Measurements from ENCODE around the gene DGKI. TPM values are rescaled to one million over a fixed set of nuclear protein-coding genes. Genes with fewer than 3 reads are reported as not detected.
A peak's percentile ranks its signal among the peaks of the same experiment; 100 is the strongest.

Gene DGKI
- total RNA-seq, 4 donors from 2014 or later: 0.02 to 1.8 (median 0.07) TPM; not detected in 1

DNA sequence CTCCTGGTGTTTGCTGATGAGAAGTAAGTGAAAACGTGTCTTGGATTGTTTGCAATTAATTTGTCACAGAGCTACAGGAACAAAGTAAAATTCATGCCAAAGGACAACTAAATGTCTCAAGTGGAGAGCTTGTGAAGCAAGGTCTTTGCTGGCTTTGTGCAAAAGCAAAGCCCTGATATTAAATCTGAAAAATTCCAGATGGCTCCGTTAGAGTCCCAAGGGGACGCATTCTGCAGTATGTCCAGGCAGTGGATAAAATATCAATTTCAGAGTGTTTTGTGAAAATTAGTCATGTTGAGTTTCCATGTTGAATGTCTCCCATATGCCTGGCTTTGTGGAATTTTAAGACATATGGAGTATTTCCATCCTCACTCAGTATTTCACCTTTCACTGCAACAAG, 400.7 kb downstream of the DGKI start:
- no peak overlapping the region for H3K27ac ChIP-seq
- no peaks in the 10 kb centered on the region for H3K9me3 ChIP-seq
- no peaks in the 10 kb centered on the region for H3K4me1 ChIP-seq
- DNase-seq: peak in 1 of 2 donors; percentile 14
- TF ChIP-seq POLR2A (IDR thresholded peaks at IDR 0.05): no peak
- TF ChIP-seq, protein P1, sequence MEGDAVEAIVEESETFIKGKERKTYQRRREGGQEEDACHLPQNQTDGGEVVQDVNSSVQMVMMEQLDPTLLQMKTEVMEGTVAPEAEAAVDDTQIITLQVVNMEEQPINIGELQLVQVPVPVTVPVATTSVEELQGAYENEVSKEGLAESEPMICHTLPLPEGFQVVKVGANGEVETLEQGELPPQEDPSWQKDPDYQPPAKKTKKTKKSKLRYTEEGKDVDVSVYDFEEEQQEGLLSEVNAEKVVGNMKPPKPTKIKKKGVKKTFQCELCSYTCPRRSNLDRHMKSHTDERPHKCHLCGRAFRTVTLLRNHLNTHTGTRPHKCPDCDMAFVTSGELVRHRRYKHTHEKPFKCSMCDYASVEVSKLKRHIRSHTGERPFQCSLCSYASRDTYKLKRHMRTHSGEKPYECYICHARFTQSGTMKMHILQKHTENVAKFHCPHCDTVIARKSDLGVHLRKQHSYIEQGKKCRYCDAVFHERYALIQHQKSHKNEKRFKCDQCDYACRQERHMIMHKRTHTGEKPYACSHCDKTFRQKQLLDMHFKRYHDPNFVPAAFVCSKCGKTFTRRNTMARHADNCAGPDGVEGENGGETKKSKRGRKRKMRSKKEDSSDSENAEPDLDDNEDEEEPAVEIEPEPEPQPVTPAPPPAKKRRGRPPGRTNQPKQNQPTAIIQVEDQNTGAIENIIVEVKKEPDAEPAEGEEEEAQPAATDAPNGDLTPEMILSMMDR (IDR thresholded peaks at IDR 0.05 in 4 of 5, conservative IDR thresholded peaks at IDR 0.05 in 1 of 5): no peak
- no peaks in the 10 kb centered on the region for H3K27me3 ChIP-seq
- intact Hi-C loops (cut with DNase I; ENCODE audit: low total_unique reads): no loop called here
- H3K36me3 ChIP-seq: no peaks in the 10 kb centered on the region
- H3K4me3 ChIP-seq: no peak overlapping the region
- in situ Hi-C loops (cut with MboI; ENCODE audit: low sequenced_read_pairs in 4 of 4): no loop called here
- peak in 1 of 2 donors; percentile 52 for ATAC-seq

DNA sequence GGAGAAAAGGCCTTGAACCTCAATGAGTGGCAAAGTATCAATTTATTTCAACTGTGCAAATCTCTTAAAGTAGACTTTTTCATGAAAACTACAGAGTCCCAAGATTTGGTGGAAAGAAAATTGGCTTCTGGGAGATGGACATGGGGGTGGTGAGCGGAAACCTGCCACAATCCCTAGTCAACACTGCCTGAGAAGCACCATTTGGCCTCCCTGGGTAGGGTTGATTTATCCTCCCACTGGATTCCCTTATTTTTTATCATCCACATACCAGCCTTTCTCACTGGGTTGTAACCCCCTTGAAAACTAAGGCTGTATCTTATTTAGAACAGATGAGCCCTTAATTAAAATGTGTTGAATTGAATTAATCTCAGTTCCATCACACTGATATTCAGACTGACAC, 401.5 kb downstream of the DGKI start:
- no peaks in the 10 kb centered on the region for H3K4me1 ChIP-seq
- H3K27ac ChIP-seq: no peak overlapping the region
- H3K4me3 ChIP-seq: no peak overlapping the region
- DNase-seq: no peak
- no peaks in the 10 kb centered on the region for H3K9me3 ChIP-seq
- in situ Hi-C loops (cut with MboI; ENCODE audit: low sequenced_read_pairs in 4 of 4) (no loop called here), intact Hi-C loops (cut with DNase I; ENCODE audit: low total_unique reads) (no loop called here)
- H3K27me3 ChIP-seq: no peaks in the 10 kb centered on the region
- no peaks in the 10 kb centered on the region for H3K36me3 ChIP-seq
- no peak for ATAC-seq
- TF ChIP-seq, protein P1 (IDR thresholded peaks at IDR 0.05 in 4 of 5, conservative IDR thresholded peaks at IDR 0.05 in 1 of 5): no peak
- TF ChIP-seq POLR2A (IDR thresholded peaks at IDR 0.05): no peak

DNA sequence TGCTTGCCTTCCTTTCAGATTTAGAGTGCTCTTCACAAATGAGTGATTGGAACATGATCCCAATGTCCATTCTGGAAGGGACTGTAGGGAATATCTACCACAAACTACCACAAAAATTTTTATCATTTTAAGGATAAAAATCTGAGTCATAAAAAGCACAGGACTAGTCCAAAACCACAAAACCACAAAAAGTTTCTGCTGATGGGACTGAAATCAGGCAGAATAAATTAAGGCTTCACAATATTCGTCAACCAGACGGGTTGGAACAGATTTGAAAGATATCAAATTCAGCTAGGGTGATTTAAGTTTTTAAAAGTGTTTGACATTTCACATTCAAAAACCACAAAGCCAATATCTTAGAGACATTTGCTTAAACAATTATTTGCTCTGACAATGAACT, 403.2 kb downstream of the DGKI start:
- in situ Hi-C loops (cut with MboI; ENCODE audit: low sequenced_read_pairs in 4 of 4): no loop called here
- no peak for ATAC-seq
- H3K27me3 ChIP-seq: no peaks in the 10 kb centered on the region
- H3K27ac ChIP-seq: no peak overlapping the region
- intact Hi-C loops (cut with DNase I; ENCODE audit: low total_unique reads): no loop called here
- no peaks in the 10 kb centered on the region for H3K9me3 ChIP-seq
- TF ChIP-seq, protein P1 (IDR thresholded peaks at IDR 0.05 in 4 of 5, conservative IDR thresholded peaks at IDR 0.05 in 1 of 5): no peak
- TF ChIP-seq POLR2A (IDR thresholded peaks at IDR 0.05): no peak
- no peaks in the 10 kb centered on the region for H3K4me1 ChIP-seq
- DNase-seq: no peak
- H3K36me3 ChIP-seq: no peaks in the 10 kb centered on the region
- H3K4me3 ChIP-seq: no peak overlapping the region

DNA sequence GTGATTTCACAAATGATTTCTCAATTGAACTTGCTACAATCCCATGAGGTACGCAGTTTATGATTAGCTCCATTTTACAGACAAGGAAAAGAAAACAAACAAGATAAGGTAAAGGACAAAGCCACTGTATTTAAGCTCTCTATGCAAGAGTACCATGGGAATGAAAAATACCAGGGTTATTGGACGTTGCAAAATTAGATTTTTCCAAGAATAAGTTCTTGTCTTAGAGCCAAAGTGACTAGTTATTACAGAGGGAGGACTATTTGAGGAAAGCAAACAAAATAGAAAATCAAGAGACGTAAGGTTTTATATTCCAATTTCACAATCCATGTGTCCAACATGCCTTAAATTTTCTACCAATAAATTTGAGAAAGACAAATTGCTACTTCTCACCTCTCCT, 405.3 kb downstream of the DGKI start:
- ATAC-seq: peak; percentile 54 to 69
- no peak overlapping the region for H3K27ac ChIP-seq
- no peaks in the 10 kb centered on the region for H3K36me3 ChIP-seq
- H3K4me3 ChIP-seq: no peak overlapping the region
- in situ Hi-C loops (cut with MboI; ENCODE audit: low sequenced_read_pairs in 4 of 4): no loop called here
- TF ChIP-seq, protein P1 (IDR thresholded peaks at IDR 0.05 in 4 of 5, conservative IDR thresholded peaks at IDR 0.05 in 1 of 5): no peak
- no peak for TF ChIP-seq POLR2A (IDR thresholded peaks at IDR 0.05)
- no peaks in the 10 kb centered on the region for H3K9me3 ChIP-seq
- no peak for DNase-seq
- intact Hi-C loops (cut with DNase I; ENCODE audit: low total_unique reads): no loop called here
- no peaks in the 10 kb centered on the region for H3K4me1 ChIP-seq
- H3K27me3 ChIP-seq: no peaks in the 10 kb centered on the region
